ENCODE data around the gene STMN3. TPM values are rescaled to one million over a fixed set of nuclear protein-coding genes. Genes with fewer than 3 reads are reported as not detected.
A peak's percentile ranks its signal among the peaks of the same experiment; 100 is the strongest.

The STMN3 gene
- total RNA-seq, 4 donors from 2014 or later = 9.4 to 23.0 (median 12.0) TPM

DNA sequence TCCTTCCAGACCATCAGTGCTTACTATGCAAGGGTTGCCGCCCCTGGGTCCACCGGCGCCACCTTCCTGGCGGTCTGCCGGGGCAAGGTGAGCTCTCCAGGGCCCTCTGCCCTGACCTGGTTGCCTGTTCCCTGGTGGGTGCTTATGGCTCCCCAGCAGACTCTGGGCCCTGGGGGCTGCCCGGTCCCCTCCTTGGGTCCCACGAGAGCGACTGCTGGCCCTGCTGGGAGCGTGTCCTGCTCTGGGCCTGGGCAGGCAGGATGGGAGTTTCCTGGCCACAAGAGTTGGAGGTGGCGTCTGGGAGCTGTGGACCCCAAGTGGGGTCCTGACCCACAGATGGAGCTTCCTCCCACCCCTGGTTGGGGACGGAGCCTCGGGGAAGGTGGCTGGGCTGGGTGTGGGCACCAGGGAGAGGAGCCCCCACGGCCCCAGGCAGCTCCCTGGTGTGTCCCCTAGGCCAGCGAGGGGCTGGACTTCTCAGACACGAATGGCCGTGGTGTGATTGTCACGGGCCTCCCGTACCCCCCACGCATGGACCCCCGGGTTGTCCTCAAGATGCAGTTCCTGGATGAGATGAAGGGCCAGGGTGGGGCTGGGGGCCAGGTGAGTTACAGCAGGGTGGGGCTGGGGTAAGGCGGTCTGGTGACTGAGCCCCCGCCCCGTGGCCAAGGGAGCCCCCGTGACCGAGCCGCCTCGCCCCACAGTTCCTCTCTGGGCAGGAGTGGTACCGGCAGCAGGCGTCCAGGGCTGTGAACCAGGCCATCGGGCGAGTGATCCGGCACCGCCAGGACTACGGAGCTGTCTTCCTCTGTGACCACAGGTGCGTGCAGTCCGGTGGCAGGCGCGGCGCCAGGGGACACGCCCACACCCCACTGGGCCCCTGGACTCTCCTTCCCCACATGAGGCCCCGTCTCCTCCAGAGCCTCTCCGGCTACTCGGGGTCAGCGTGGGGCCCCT lies 36.1 kb upstream of the STMN3 start:
- TF ChIP-seq, protein P1, sequence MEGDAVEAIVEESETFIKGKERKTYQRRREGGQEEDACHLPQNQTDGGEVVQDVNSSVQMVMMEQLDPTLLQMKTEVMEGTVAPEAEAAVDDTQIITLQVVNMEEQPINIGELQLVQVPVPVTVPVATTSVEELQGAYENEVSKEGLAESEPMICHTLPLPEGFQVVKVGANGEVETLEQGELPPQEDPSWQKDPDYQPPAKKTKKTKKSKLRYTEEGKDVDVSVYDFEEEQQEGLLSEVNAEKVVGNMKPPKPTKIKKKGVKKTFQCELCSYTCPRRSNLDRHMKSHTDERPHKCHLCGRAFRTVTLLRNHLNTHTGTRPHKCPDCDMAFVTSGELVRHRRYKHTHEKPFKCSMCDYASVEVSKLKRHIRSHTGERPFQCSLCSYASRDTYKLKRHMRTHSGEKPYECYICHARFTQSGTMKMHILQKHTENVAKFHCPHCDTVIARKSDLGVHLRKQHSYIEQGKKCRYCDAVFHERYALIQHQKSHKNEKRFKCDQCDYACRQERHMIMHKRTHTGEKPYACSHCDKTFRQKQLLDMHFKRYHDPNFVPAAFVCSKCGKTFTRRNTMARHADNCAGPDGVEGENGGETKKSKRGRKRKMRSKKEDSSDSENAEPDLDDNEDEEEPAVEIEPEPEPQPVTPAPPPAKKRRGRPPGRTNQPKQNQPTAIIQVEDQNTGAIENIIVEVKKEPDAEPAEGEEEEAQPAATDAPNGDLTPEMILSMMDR (IDR thresholded peaks at IDR 0.05) = no peak
- TF ChIP-seq POLR2A (IDR thresholded peaks at IDR 0.05) = no peak
- no peak overlapping the region for H3K4me3 ChIP-seq (ENCODE audit: low read depth, poor library complexity, severe bottlenecking)
- WGBS, 2 donors = 86 to 88% methylated on average over 32 to 38 of the region's 44 CpGs
- intact Hi-C loops (cut with DNase I; ENCODE audit: low total_unique reads) = no loop called here
- no peak for DNase-seq (ENCODE audit: low spot score in 2 of 2)

DNA sequence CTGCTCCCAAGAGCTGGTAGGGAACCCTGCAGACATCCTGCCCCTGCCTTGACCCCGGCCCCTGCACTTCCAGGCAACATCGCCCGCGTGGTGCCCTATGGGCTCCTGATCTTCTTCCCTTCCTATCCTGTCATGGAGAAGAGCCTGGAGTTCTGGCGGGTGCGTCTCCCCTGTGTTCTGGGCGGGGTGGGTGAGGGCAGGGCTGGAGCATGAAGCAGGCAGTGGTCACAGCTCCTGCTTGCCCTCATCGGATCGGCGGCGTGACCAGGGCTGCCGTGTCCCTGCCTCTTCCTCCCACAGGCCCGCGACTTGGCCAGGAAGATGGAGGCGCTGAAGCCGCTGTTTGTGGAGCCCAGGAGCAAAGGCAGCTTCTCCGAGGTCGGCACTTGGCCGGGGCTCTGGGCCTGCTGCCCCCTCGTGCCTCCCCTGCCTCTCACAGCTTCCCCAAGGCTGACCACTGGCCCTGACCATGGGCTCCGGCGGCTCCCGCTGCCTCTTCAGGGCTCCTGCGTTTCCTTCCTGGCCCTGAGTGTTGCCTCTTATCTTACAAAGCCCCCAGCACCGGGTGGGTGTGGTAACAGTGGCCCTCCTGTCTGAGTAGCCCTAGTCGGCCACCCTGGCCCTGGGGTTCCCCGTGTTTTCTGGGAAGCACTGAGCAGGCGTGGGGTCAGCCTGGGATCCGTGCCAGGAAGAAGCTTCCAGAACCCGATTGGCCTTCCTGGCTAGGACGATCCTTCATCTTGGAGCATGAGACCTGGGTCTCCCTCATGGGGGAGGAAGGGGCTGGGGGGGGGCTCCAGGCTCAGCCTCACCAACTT lies 35.2 kb upstream of the STMN3 start:
- no peak overlapping the region for H3K4me3 ChIP-seq (ENCODE audit: low read depth, poor library complexity, severe bottlenecking)
- no peak for DNase-seq (ENCODE audit: low spot score in 2 of 2)
- WGBS, 2 donors = 72 to 74% methylated on average over 31 of the region's 31 CpGs
- intact Hi-C loops (cut with DNase I; ENCODE audit: low total_unique reads) = no loop called here
- TF ChIP-seq, protein P1 (IDR thresholded peaks at IDR 0.05) = no peak
- TF ChIP-seq POLR2A (IDR thresholded peaks at IDR 0.05) = no peak

- TF ChIP-seq, protein P1 (IDR thresholded peaks at IDR 0.05) = no peak
- no peak for TF ChIP-seq POLR2A (IDR thresholded peaks at IDR 0.05)
- H3K4me3 ChIP-seq (ENCODE audit: low read depth, poor library complexity, severe bottlenecking) = no peak overlapping the region
- no peak for DNase-seq (ENCODE audit: low spot score in 2 of 2)
- 89 to 90% methylated on average over 16 to 26 of the region's 29 CpGs for WGBS, 2 donors
- intact Hi-C loops (cut with DNase I; ENCODE audit: low total_unique reads) = no loop called here
Measured at GRCh38 chr20:63687419-63688178, 34.4 kb upstream of the STMN3 start.

GRCh38 chr20:63686492-63687321 lies 33.5 kb upstream of the STMN3 start:
- intact Hi-C loops (cut with DNase I; ENCODE audit: low total_unique reads) = no loop called here
- DNase-seq (ENCODE audit: low spot score in 2 of 2) = peak; percentile 73 to 94
- TF ChIP-seq POLR2A (IDR thresholded peaks at IDR 0.05) = no peak
- TF ChIP-seq, protein P1 (IDR thresholded peaks at IDR 0.05) = no peak
- no peak overlapping the region for H3K4me3 ChIP-seq (ENCODE audit: low read depth, poor library complexity, severe bottlenecking)
- WGBS, 2 donors = 25 to 29% methylated on average over 35 to 43 of the region's 45 CpGs

DNA sequence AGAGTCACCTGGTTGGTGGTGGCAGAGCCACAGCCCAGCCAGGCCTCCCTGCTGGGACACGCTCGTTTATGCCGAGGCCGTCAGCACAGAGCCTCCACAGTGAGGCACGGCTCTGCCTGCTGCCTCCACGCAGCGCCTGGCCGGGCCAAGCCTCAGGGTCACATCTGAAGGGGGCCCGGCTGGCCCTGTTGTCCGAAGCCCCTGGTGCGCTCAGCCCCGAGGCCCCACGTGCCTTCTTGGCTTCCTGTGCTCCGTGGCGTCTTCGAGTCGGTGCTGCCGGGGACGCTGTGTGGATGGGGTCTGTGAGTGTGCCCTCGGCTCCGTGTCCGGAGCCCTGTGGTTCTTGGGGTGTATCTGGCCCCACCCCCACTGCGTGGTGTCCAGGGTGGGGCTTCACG lies 32.9 kb upstream of the STMN3 start:
- DNase-seq (ENCODE audit: low spot score in 2 of 2) = no peak
- 73 to 100% methylated on average over 11 to 16 of the region's 24 CpGs for WGBS, 2 donors
- no peak overlapping the region for H3K4me3 ChIP-seq (ENCODE audit: low read depth, poor library complexity, severe bottlenecking)
- TF ChIP-seq, protein P1 (IDR thresholded peaks at IDR 0.05) = no peak
- TF ChIP-seq POLR2A (IDR thresholded peaks at IDR 0.05) = no peak
- intact Hi-C loops (cut with DNase I; ENCODE audit: low total_unique reads) = no loop called here

Measured in lower leg skin (tissue), 4 donors.